ENCODE measurements around the gene PLEKHJ1. TPM values are rescaled to one million over a fixed set of nuclear protein-coding genes. Genes with fewer than 3 reads are reported as not detected.

PLEKHJ1 gene
- total and polyA plus RNA-seq, 7 donors, result 40.7 to 255 (median 57.3) TPM

GRCh38 chr19:2194513-2195078 lies 41.5 kb downstream of the PLEKHJ1 start:
- no peak overlapping the region for H3K27ac ChIP-seq
- 94% methylated on average over 25 of the region's 25 CpGs for WGBS, 2 donors
- no peaks in the 10 kb centered on the region for H3K9me3 ChIP-seq
- DNase-seq, result no peak
- no peaks in the 10 kb centered on the region for H3K4me1 ChIP-seq
- intact Hi-C loops (cut with DNase I), result no loop called here
- H3K27me3 ChIP-seq, result no peaks in the 10 kb centered on the region
- peaks cover 24 to 70% (median 40%) of the 10 kb centered on the region in 4 donors for H3K36me3 ChIP-seq
- no peak for TF ChIP-seq POLR2A (IDR thresholded peaks at IDR 0.05)
- TF ChIP-seq CTCF (IDR thresholded peaks at IDR 0.05), result no peak
- H3K4me3 ChIP-seq, result no peak overlapping the region

GRCh38 chr19:2193807-2194206 lies 42.3 kb downstream of the PLEKHJ1 start:
- peaks cover 24 to 72% (median 40%) of the 10 kb centered on the region in 4 donors for H3K36me3 ChIP-seq
- peaks cover 0 to 5% (median under 1%) of the 10 kb centered on the region in 4 donors for H3K4me1 ChIP-seq
- TF ChIP-seq POLR2A (IDR thresholded peaks at IDR 0.05) (no peak), POLR2AphosphoS5 (IDR thresholded peaks at IDR 0.05) (no peak), EP300 (IDR thresholded peaks at IDR 0.05) (no peak)
- no peaks in the 10 kb centered on the region for H3K27me3 ChIP-seq
- no peak overlapping the region for H3K27ac ChIP-seq
- intact Hi-C loops (cut with DNase I), result no loop called here
- no peak for DNase-seq
- WGBS, 2 donors, result 96 to 97% methylated on average over 18 of the region's 18 CpGs
- no peak overlapping the region for H3K4me3 ChIP-seq
- H3K9me3 ChIP-seq, result no peaks in the 10 kb centered on the region

GRCh38 chr19:2192862-2193261 lies 43.3 kb downstream of the PLEKHJ1 start:
- TF ChIP-seq EP300 (IDR thresholded peaks at IDR 0.05), result no peak
- no peak for TF ChIP-seq POLR2A (IDR thresholded peaks at IDR 0.05)
- no peak for TF ChIP-seq CTCF (IDR thresholded peaks at IDR 0.05)
- TF ChIP-seq POLR2AphosphoS5 (IDR thresholded peaks at IDR 0.05), result no peak
- H3K9me3 ChIP-seq, result no peaks in the 10 kb centered on the region
- 98% methylated on average over 17 of the region's 17 CpGs for WGBS, 2 donors
- H3K4me1 ChIP-seq, result peaks cover 0 to 15% (median 9%) of the 10 kb centered on the region in 4 donors
- H3K27me3 ChIP-seq, result no peaks in the 10 kb centered on the region
- no peak for DNase-seq
- H3K36me3 ChIP-seq, result peaks cover 24 to 76% (median 40%) of the 10 kb centered on the region in 4 donors
- H3K4me3 ChIP-seq, result no peak overlapping the region
- intact Hi-C loops (cut with DNase I), result no loop called here
- H3K27ac ChIP-seq, result no peak overlapping the region

- no peaks in the 10 kb centered on the region for H3K27me3 ChIP-seq
- TF ChIP-seq POLR2AphosphoS5 (IDR thresholded peaks at IDR 0.05), result no peak
- TF ChIP-seq EP300 (IDR thresholded peaks at IDR 0.05), result no peak
- TF ChIP-seq CTCF (IDR thresholded peaks at IDR 0.05), result no peak
- no peak for TF ChIP-seq POLR2A (IDR thresholded peaks at IDR 0.05)
- H3K4me1 ChIP-seq, result peaks cover 1 to 24% (median 20%) of the 10 kb centered on the region in 4 donors
- DNase-seq, result no peak
- H3K36me3 ChIP-seq, result peaks cover 24 to 68% (median 38%) of the 10 kb centered on the region in 4 donors
- no peak overlapping the region for H3K27ac ChIP-seq
- H3K4me3 ChIP-seq, result no peak overlapping the region
- WGBS, 2 donors, result 30 to 76% methylated on average over 32 of the region's 32 CpGs
- H3K9me3 ChIP-seq, result no peaks in the 10 kb centered on the region
- intact Hi-C loops (cut with DNase I), result no loop called here
These were observed 44.4 kb downstream of the PLEKHJ1 start for GRCh38 chr19:2191456-2192310.

GRCh38 chr19:2190848-2191455 lies 45.2 kb downstream of the PLEKHJ1 start:
- TF ChIP-seq CTCF (IDR thresholded peaks at IDR 0.05), result no peak
- no peak for TF ChIP-seq POLR2AphosphoS5 (IDR thresholded peaks at IDR 0.05)
- no peak for TF ChIP-seq POLR2A (IDR thresholded peaks at IDR 0.05)

More at GRCh38 chr19:2190848-2191455, 45.2 kb downstream of the PLEKHJ1 start:
- Histone ChIP-seq H3K27me3 (no peaks in the 10 kb centered on the region), H3K27ac (no peak overlapping the region), H3K36me3 (peaks cover 24 to 61% (median 34%) of the 10 kb centered on the region in 4 donors), H3K4me3 (no peak overlapping the region), H3K9me3 (no peaks in the 10 kb centered on the region), H3K4me1 (peaks cover 3 to 31% (median 27%) of the 10 kb centered on the region in 4 donors)
- intact Hi-C loops (cut with DNase I), result no loop called here
- WGBS, 2 donors, result 80 to 92% methylated on average over 37 of the region's 37 CpGs
- no peak for DNase-seq

Data from sigmoid colon (tissue), 7 donors.